ENCODE measurements around the gene MYO1B. TPM values are rescaled to one million over a fixed set of nuclear protein-coding genes. Genes with fewer than 3 reads are reported as not detected.
"Not testable (repeated sequence)": the region's sequence is repeated elsewhere in the genome, so short reads cannot be mapped to it uniquely, and the experiment has no call there.

Gene MYO1B
- total RNA-seq, 1 donor from 2014 or later: 7.0 TPM

GRCh38 chr2:191430476-191430875 lies 185.3 kb downstream of the MYO1B start:
- intact Hi-C loops (cut with micrococcal nuclease): no loop called here
- peaks cover 4% of the 10 kb centered on the region for H3K27me3 Mint-ChIP-seq (ENCODE audit: low read depth)
- H3K4me3 Mint-ChIP-seq (ENCODE audit: low read depth): no peak overlapping the region
- no peak for DNase-seq (ENCODE audit: low spot score)
- no peaks in the 10 kb centered on the region for H3K4me1 Mint-ChIP-seq (ENCODE audit: low read depth)
- H3K27ac Mint-ChIP-seq: no peak overlapping the region
- H3K9me3 Mint-ChIP-seq: no peaks in the 10 kb centered on the region
- H3K36me3 Mint-ChIP-seq (ENCODE audit: low read depth): no peaks in the 10 kb centered on the region

DNA sequence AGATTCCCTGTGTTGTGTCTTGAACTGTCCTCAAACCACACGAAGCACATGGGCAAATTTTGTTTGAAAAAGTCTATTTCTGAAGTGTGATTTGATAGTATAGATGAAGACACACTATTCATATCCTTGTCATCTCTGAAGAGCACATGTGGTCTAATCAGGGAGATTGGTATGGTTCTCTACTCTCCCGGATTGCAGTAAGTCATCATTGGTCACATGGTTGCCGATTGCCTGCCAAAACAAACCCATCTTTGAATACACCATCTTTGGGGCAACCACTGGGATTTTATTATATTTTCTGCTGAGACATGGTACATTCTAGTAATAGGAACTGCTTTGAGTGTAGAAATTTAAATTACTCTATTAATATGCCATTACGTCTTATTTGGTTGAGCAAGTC lies 186.9 kb downstream of the MYO1B start:
- intact Hi-C loops (cut with micrococcal nuclease): no loop called here
- no peak overlapping the region for H3K27ac Mint-ChIP-seq
- DNase-seq (ENCODE audit: low spot score): no peak
- no peak overlapping the region for H3K4me3 Mint-ChIP-seq (ENCODE audit: low read depth)
- H3K27me3 Mint-ChIP-seq (ENCODE audit: low read depth): peaks cover 4% of the 10 kb centered on the region
- H3K36me3 Mint-ChIP-seq (ENCODE audit: low read depth): no peaks in the 10 kb centered on the region
- H3K9me3 Mint-ChIP-seq: no peaks in the 10 kb centered on the region
- H3K4me1 Mint-ChIP-seq (ENCODE audit: low read depth): no peaks in the 10 kb centered on the region

DNA sequence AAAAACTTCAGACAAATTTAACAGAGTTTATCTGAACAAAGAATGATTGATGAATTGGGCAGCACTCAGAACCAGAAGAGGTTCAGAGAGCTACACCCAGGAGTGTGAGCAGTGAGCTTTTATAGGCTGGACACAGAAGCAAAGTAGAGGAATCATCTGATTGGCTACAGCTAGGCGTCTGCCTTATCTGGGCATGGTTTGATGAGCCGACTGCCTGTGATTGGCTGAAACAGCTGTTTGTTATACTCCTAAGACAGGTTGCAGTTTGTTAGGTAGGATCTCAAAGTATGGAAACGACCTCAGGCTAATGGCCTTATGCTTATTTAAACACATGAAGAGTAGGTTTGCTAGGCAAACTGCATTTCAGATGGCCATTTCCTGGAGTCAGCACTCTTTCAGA lies 188.9 kb downstream of the MYO1B start:
- no peaks in the 10 kb centered on the region for H3K4me1 Mint-ChIP-seq (ENCODE audit: low read depth)
- no peak overlapping the region for H3K27ac Mint-ChIP-seq
- no peaks in the 10 kb centered on the region for H3K36me3 Mint-ChIP-seq (ENCODE audit: low read depth)
- H3K27me3 Mint-ChIP-seq (ENCODE audit: low read depth): peaks cover 8% of the 10 kb centered on the region
- H3K4me3 Mint-ChIP-seq (ENCODE audit: low read depth): no peak overlapping the region
- intact Hi-C loops (cut with micrococcal nuclease): no loop called here
- no peaks in the 10 kb centered on the region for H3K9me3 Mint-ChIP-seq
- no peak for DNase-seq (ENCODE audit: low spot score)

DNA sequence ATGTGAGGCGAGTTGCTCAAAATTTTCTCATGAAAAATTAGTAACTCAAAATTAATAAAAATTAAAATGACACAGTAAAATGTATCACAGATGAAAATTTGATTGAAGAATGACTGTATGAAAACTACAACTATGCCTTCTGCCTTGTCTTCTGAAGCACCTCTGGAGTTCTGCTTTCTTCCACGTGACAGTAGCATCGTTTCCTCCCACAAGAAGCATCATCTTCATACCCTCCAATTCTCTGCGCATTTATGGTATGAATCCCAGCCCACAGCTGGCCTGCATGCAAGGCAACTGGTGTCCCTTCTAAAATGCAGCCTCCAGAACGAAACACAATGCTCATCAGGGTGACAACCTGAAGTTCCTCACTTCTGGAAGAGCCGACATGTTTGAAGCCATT lies 189.9 kb downstream of the MYO1B start:
- H3K27ac Mint-ChIP-seq: no peak overlapping the region
- H3K27me3 Mint-ChIP-seq (ENCODE audit: low read depth): peaks cover 9% of the 10 kb centered on the region
- H3K4me3 Mint-ChIP-seq (ENCODE audit: low read depth): no peak overlapping the region
- H3K4me1 Mint-ChIP-seq (ENCODE audit: low read depth): no peaks in the 10 kb centered on the region
- H3K9me3 Mint-ChIP-seq: no peaks in the 10 kb centered on the region
- intact Hi-C loops (cut with micrococcal nuclease): no loop called here
- DNase-seq (ENCODE audit: low spot score): no peak
- H3K36me3 Mint-ChIP-seq (ENCODE audit: low read depth): no peaks in the 10 kb centered on the region

GRCh38 chr2:191436368-191437055 lies 191.3 kb downstream of the MYO1B start:
- Mint-ChIP-seq H3K36me3 (ENCODE audit: low read depth) (no peaks in the 10 kb centered on the region), H3K9me3 (no peaks in the 10 kb centered on the region), H3K27me3 (ENCODE audit: low read depth) (peaks cover 10% of the 10 kb centered on the region), H3K4me1 (ENCODE audit: low read depth) (no peaks in the 10 kb centered on the region), H3K27ac (no peak overlapping the region), H3K4me3 (ENCODE audit: low read depth) (no peak overlapping the region)
- intact Hi-C loops (cut with micrococcal nuclease): no loop called here
- DNase-seq (ENCODE audit: low spot score): no peak

DNA sequence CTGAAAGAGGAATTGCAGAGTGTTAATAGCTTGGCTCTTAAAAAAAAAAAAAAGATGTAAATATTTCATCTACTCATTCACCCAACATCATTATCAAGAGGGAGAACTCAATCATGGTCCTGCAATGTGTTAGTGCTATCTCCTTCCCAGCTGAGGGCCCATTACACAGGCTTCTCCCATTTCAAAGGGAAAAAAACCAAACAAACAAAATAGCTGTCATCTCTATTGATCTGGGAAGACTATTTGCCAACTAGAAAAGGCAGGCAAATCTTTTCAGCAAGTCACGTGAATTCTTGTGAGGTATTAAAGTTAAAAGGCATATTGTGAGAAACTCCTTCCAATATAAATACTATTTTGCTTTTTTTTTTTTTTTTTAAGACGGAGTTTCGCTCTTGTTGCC lies 194.3 kb downstream of the MYO1B start:
- Mint-ChIP-seq H3K27me3 (ENCODE audit: low read depth) (peaks cover 10% of the 10 kb centered on the region), H3K9me3 (no peaks in the 10 kb centered on the region), H3K27ac (no peak overlapping the region), H3K4me3 (ENCODE audit: low read depth) (no peak overlapping the region), H3K36me3 (ENCODE audit: low read depth) (no peaks in the 10 kb centered on the region), H3K4me1 (ENCODE audit: low read depth) (no peaks in the 10 kb centered on the region)
- intact Hi-C loops (cut with micrococcal nuclease): no loop called here
- no peak for DNase-seq (ENCODE audit: low spot score)

GRCh38 chr2:191441496-191442214 lies 196.5 kb downstream of the MYO1B start:
- Mint-ChIP-seq H3K27me3 (ENCODE audit: low read depth) (peaks cover 10% of the 10 kb centered on the region), H3K4me3 (ENCODE audit: low read depth) (no peak overlapping the region), H3K9me3 (no peaks in the 10 kb centered on the region), H3K27ac (no peak overlapping the region), H3K4me1 (ENCODE audit: low read depth) (no peaks in the 10 kb centered on the region), H3K36me3 (ENCODE audit: low read depth) (no peaks in the 10 kb centered on the region)
- no peak for DNase-seq (ENCODE audit: low spot score)
- intact Hi-C loops (cut with micrococcal nuclease): no loop called here

- no peak for DNase-seq (ENCODE audit: low spot score)
- Mint-ChIP-seq H3K36me3 (ENCODE audit: low read depth) (no peaks in the 10 kb centered on the region), H3K27ac (no peak overlapping the region), H3K9me3 (no peaks in the 10 kb centered on the region), H3K4me1 (ENCODE audit: low read depth) (no peaks in the 10 kb centered on the region), H3K27me3 (ENCODE audit: low read depth) (peaks cover 11% of the 10 kb centered on the region), H3K4me3 (ENCODE audit: low read depth) (no peak overlapping the region)
- intact Hi-C loops (cut with micrococcal nuclease): no loop called here
These were observed 198.2 kb downstream of the MYO1B start for GRCh38 chr2:191443446-191443845.

DNA sequence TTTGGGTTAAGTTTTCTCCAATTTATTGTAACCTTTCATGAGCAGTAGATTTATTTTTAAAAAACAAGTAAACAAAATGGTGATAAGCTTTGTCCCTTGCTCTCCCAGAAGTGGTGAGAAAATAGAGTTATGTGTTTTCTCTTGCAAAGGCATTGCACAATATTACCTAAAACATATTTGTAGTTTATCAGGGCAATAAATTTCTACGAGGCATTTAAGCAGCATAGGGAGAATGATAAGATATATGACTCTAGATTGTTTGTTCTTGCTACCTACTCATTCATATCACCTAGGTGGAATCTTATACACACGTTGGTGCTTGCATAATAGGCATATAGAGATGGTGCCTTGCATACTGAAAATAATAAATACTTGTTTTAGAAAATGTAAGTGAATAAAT lies 201.7 kb downstream of the MYO1B start:
- DNase-seq (ENCODE audit: low spot score): no peak
- Mint-ChIP-seq H3K27ac (no peak overlapping the region), H3K27me3 (ENCODE audit: low read depth) (peaks cover 15% of the 10 kb centered on the region), H3K36me3 (ENCODE audit: low read depth) (no peaks in the 10 kb centered on the region), H3K9me3 (no peaks in the 10 kb centered on the region), H3K4me1 (ENCODE audit: low read depth) (no peaks in the 10 kb centered on the region), H3K4me3 (ENCODE audit: low read depth) (no peak overlapping the region)
- intact Hi-C loops (cut with micrococcal nuclease): no loop called here

- H3K4me1 Mint-ChIP-seq (ENCODE audit: low read depth): no peaks in the 10 kb centered on the region
- no peaks in the 10 kb centered on the region for H3K36me3 Mint-ChIP-seq (ENCODE audit: low read depth)
- no peak for DNase-seq (ENCODE audit: low spot score)
- no peaks in the 10 kb centered on the region for H3K9me3 Mint-ChIP-seq
- no peak overlapping the region for H3K4me3 Mint-ChIP-seq (ENCODE audit: low read depth)
- no peak overlapping the region for H3K27ac Mint-ChIP-seq
- peaks cover 17% of the 10 kb centered on the region for H3K27me3 Mint-ChIP-seq (ENCODE audit: low read depth)
- intact Hi-C loops (cut with micrococcal nuclease): no loop called here
These were observed 205.9 kb downstream of the MYO1B start for GRCh38 chr2:191451116-191451515.

DNA sequence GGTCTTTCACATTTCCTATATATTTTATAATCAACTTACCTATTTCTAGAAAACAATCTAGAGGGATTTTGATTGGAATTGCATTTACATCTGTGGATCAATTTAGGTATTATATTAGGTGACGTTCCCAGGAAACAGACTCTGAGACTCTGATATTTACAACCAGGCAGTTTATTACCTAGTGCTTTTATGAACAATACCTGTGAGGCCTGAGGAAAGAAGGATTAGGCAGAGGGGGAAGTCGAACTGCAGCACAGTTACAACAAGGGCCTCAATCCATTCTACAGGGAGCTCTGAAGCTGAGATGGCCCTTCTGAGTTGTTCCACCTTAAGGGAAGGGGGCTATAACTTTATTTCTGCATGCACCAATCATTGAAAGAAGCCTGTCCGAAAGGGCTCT lies 206.9 kb downstream of the MYO1B start:
- intact Hi-C loops (cut with micrococcal nuclease): no loop called here
- DNase-seq (ENCODE audit: low spot score): no peak
- Mint-ChIP-seq H3K27ac (no peak overlapping the region), H3K9me3 (no peaks in the 10 kb centered on the region), H3K36me3 (ENCODE audit: low read depth) (no peaks in the 10 kb centered on the region), H3K4me1 (ENCODE audit: low read depth) (no peaks in the 10 kb centered on the region), H3K27me3 (ENCODE audit: low read depth) (peaks cover 13% of the 10 kb centered on the region), H3K4me3 (ENCODE audit: low read depth) (no peak overlapping the region)

GRCh38 chr2:191453761-191454160 lies 208.6 kb downstream of the MYO1B start:
- DNase-seq (ENCODE audit: low spot score): no peak
- intact Hi-C loops (cut with micrococcal nuclease): no loop called here
- Mint-ChIP-seq H3K27me3 (ENCODE audit: low read depth) (peaks cover 9% of the 10 kb centered on the region), H3K4me3 (ENCODE audit: low read depth) (no peak overlapping the region), H3K4me1 (ENCODE audit: low read depth) (no peaks in the 10 kb centered on the region), H3K9me3 (no peaks in the 10 kb centered on the region), H3K27ac (no peak overlapping the region), H3K36me3 (ENCODE audit: low read depth) (no peaks in the 10 kb centered on the region)

DNA sequence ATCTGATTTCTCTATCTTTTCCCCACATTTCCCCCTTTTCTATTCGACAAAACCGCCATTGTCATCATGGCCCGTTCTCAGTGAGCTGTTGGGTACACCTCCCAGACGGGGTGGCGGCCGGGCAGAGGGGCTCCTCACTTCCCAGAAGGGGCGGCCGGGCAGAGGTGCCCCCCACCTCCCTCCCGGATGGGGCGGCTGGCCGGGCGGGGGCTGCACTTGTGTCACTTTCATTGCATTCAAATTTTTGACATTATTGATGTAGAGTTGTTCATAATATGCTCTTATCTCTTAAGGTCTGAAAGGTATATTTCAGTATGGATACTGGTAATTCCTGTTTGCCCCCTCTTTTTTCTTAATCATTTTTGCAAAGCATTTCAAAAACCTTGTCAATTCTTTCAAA lies 211.3 kb downstream of the MYO1B start:
- H3K4me1 Mint-ChIP-seq (ENCODE audit: low read depth); H3K4me3 Mint-ChIP-seq (ENCODE audit: low read depth); H3K9me3 Mint-ChIP-seq; H3K27ac Mint-ChIP-seq; H3K36me3 Mint-ChIP-seq (ENCODE audit: low read depth); DNase-seq (ENCODE audit: low spot score); intact Hi-C loops (cut with micrococcal nuclease): not testable (repeated sequence)
- peaks cover 12% of the 10 kb centered on the region for H3K27me3 Mint-ChIP-seq (ENCODE audit: low read depth)

Data from activated T-helper 2 cell treated with anti-CD3 and anti-CD28 coated beads, Interferon-gamma antibody, Interleukin-2, Interleukin-4, amounts not matched to agents 10 μg/mL and 5 μg/mL and 100 μg/mL, durations not matched to agents 14 hours and 24 hours and 36 hours (primary cell).